H1 (cell line): Measurements from ENCODE around the gene PET100. TPM values are rescaled to one million over a fixed set of nuclear protein-coding genes. Genes with fewer than 3 reads are reported as not detected.

Experiments
- CTCF ChIA-PET: fragments of 300-600 bp; sonication (Branson Sonifier 250); formaldehyde crosslinking; loops from one replicate; lab custom pipeline; 2021; ENCODE audit not compliant: partially characterized antibody; lab: Charles Lee
- POLR2A ChIA-PET: fragments of 300-600 bp; sonication (Branson Sonifier 250); formaldehyde crosslinking; loops from one replicate; lab custom pipeline; 2021; ENCODE audit warnings: inconsistent platforms; ENCODE audit not compliant: partially characterized antibody; lab: Charles Lee
- DNase-seq, 2 experiments: peaks; one replicate each; pipeline versions ENCODE4 v3.0.0 to v3.0.0-alpha.2; 2010 to 2022; ENCODE audit warnings: low spot score in 2 of 2, low read depth in 1 of 2, mixed read lengths in 1 of 2
- FAIRE-seq: peaks from 2 replicates; lab custom pipeline; 2011; peaks lifted over from hg19 to GRCh38; lab: Jason Lieb, UNC
- H2AFZ ChIP-seq: 2 replicates; pipeline ENCODE4 v1.8.1; 2012; ENCODE audit warnings: low read length, inconsistent platforms
- H2AK5ac ChIP-seq: 2 replicates; pipeline ENCODE4 v1.6.1; 2013; ENCODE audit warnings: low read depth, low read length
- H2BK120ac ChIP-seq: replicated peaks from 2 replicates; pipeline ENCODE3; 2013; ENCODE audit warnings: low read depth, low read length, inconsistent platforms
- H2BK12ac ChIP-seq: 2 replicates; pipeline ENCODE4 v1.6.1; 2013; ENCODE audit warnings: low read depth, low read length
- H2BK15ac ChIP-seq: 2 replicates; pipeline ENCODE4 v1.6.1; 2013; ENCODE audit warnings: low read length
- H2BK20ac ChIP-seq: 2 replicates; pipeline ENCODE4 v1.6.1; 2013; ENCODE audit warnings: low read length
- H2BK5ac ChIP-seq: 2 replicates; pipeline ENCODE4 v1.6.1; 2013; ENCODE audit warnings: low read depth, low read length
- H3K14ac ChIP-seq: 2 replicates; pipeline ENCODE4 v1.6.1; 2013; ENCODE audit warnings: inconsistent platforms; ENCODE audit not compliant: insufficient read length
- H3K18ac ChIP-seq: 2 replicates; pipeline ENCODE4 v1.6.1; 2013; ENCODE audit warnings: low read length; ENCODE audit errors: extremely low read depth
- H3K23ac ChIP-seq: 2 replicates; pipeline ENCODE4 v1.6.1; 2013; ENCODE audit warnings: inconsistent platforms; ENCODE audit not compliant: insufficient read length
- H3K23me2 ChIP-seq: 2 replicates; pipeline ENCODE4 v1.6.1; 2013; ENCODE audit warnings: low read depth, low read length
- H3K27ac ChIP-seq: 2 replicates; pipeline ENCODE4 v1.6.1; 2011; ENCODE audit warnings: low read depth, low read length, inconsistent platforms
- H3K27me3 ChIP-seq, 4 experiments: replicated peaks in 1 of 4; 1 replicate in 1 of 4; 2 replicates in 3 of 4; pipeline versions ENCODE4 v1.6.1 to v1.8.1; 2011 to 2013; ENCODE audit warnings: low read length in 3 of 4, mild to moderate bottlenecking in 3 of 4, inconsistent platforms in 2 of 4, mixed read lengths in 2 of 4, moderate library complexity in 1 of 4; ENCODE audit not compliant: control insufficient read depth in 3 of 4, insufficient read depth in 3 of 4; ENCODE audit errors: extremely low read depth in 1 of 4
- H3K36me3 ChIP-seq, 4 experiments: 2 replicates each; pipeline versions ENCODE4 v1.6.1 to v1.8.1; 2011 to 2013; ENCODE audit warnings: mild to moderate bottlenecking in 4 of 4, low read length in 3 of 4, moderate library complexity in 2 of 4, control low read depth in 1 of 4, inconsistent platforms in 1 of 4; ENCODE audit not compliant: insufficient read depth in 4 of 4, control insufficient read depth in 2 of 4
- H3K4ac ChIP-seq: replicated peaks from 2 replicates; pipeline ENCODE3; 2013; ENCODE audit warnings: low read length, low read depth, mixed read lengths, inconsistent platforms; ENCODE audit not compliant: insufficient read length
- H3K4me1 ChIP-seq, 4 experiments: replicated peaks in 1 of 4; 1 replicate in 1 of 4; 2 replicates in 3 of 4; pipeline versions ENCODE4 v1.6.1 to v1.8.1; 2011 to 2013; ENCODE audit warnings: low read length in 3 of 4, inconsistent platforms in 2 of 4, mixed read lengths in 1 of 4; ENCODE audit not compliant: insufficient read depth in 4 of 4, control insufficient read depth in 3 of 4
- H3K4me2 ChIP-seq, 2 experiments: 2 replicates each; pipeline versions ENCODE4 v1.6.1 to v1.8.1; 2011 to 2013; ENCODE audit warnings: low read depth in 2 of 2, low read length in 2 of 2, control low read depth in 1 of 2, inconsistent platforms in 1 of 2, mild to moderate bottlenecking in 1 of 2; ENCODE audit not compliant: insufficient read depth in 1 of 2
- H3K4me3 ChIP-seq, 4 experiments: fragments of 200-600, 300-600 bp in 1 of 4; sonication (generic), shearing (Covaris generic), sonication (Bioruptor Twin) in 1 of 4; 2 replicates each; pipeline versions ENCODE4 v1.5.1 to v1.8.1; 2011 to 2016; ENCODE audit warnings: low read length in 4 of 4, low read depth in 3 of 4, control low read depth in 2 of 4, inconsistent platforms in 2 of 4, mild to moderate bottlenecking in 2 of 4, mixed read lengths in 1 of 4, moderate library complexity in 1 of 4; ENCODE audit not compliant: insufficient read depth in 2 of 4; ENCODE audit errors: extremely low read depth in 1 of 4
- H3K56ac ChIP-seq: replicated peaks from 2 replicates; pipeline ENCODE3; 2013; ENCODE audit warnings: low read depth, mild to moderate bottlenecking, mixed read lengths, low read length, inconsistent platforms; ENCODE audit not compliant: insufficient read length
- H3K79me1 ChIP-seq: 2 replicates; pipeline ENCODE4 v1.6.1; 2013; ENCODE audit warnings: low read depth, low read length, control low read depth
- H3K79me2 ChIP-seq, 2 experiments: 2 replicates each; pipeline versions ENCODE4 v1.6.1 to v1.8.1; 2012 to 2013; ENCODE audit warnings: low read length in 2 of 2, mild to moderate bottlenecking in 2 of 2, inconsistent platforms in 1 of 2; ENCODE audit not compliant: insufficient read depth in 2 of 2, control insufficient read depth in 1 of 2
- H3K9ac ChIP-seq, 4 experiments: replicated peaks in 1 of 4; 1 replicate in 1 of 4; 2 replicates in 3 of 4; pipeline versions ENCODE4 v1.6.1 to v1.8.1; 2011 to 2013; ENCODE audit warnings: low read depth in 3 of 4, low read length in 3 of 4, control low read depth in 2 of 4, mild to moderate bottlenecking in 2 of 4, moderate library complexity in 2 of 4, inconsistent platforms in 1 of 4; ENCODE audit errors: extremely low read depth in 1 of 4
- H3K9me3 ChIP-seq, 2 experiments: 2 replicates each; pipeline versions ENCODE4 v1.6.1 to v1.8.1; 2012 to 2013; ENCODE audit warnings: mild to moderate bottlenecking in 2 of 2, moderate library complexity in 2 of 2, control low read depth in 1 of 2, inconsistent platforms in 1 of 2, low read depth in 1 of 2, low read length in 1 of 2, mixed read lengths in 1 of 2; ENCODE audit not compliant: insufficient read depth in 2 of 2
- H4K20me1 ChIP-seq, 2 experiments: replicated peaks in 1 of 2; 2 replicates each; pipeline versions ENCODE3 to v1.8.1; 2011 to 2013; ENCODE audit warnings: inconsistent platforms in 2 of 2, low read length in 2 of 2, mild to moderate bottlenecking in 1 of 2; ENCODE audit not compliant: insufficient read depth in 2 of 2, control insufficient read depth in 1 of 2
- H4K5ac ChIP-seq: 2 replicates; pipeline ENCODE4 v1.6.1; 2013; ENCODE audit warnings: low read length, low read depth, mixed read lengths, inconsistent platforms; ENCODE audit not compliant: insufficient read length
- H4K8ac ChIP-seq: 2 replicates; pipeline ENCODE4 v1.8.0; 2013; ENCODE audit warnings: mild to moderate bottlenecking, moderate library complexity, low read length, inconsistent platforms; ENCODE audit not compliant: insufficient read depth; ENCODE audit errors: extremely low read depth
- H4K91ac ChIP-seq: replicated peaks from 2 replicates; pipeline ENCODE3; 2013; ENCODE audit warnings: low read length, mixed read lengths, inconsistent platforms; ENCODE audit not compliant: insufficient read length
- HDAC6 ChIP-seq: IDR thresholded peaks from one replicate; pipeline ENCODE4 v1.7.1; 2012; ENCODE audit warnings: low read depth, mild to moderate bottlenecking, inconsistent platforms, low read length, moderate library complexity
- SIRT6 ChIP-seq: IDR thresholded peaks from one replicate; pipeline ENCODE4 v1.7.1; 2012; ENCODE audit warnings: low read length, inconsistent platforms
- WGBS, 2 experiments: shearing (Covaris generic) in 1 of 2; methylation state at CpG; one replicate each; pipeline versions ENCODE4 v1.1.6 to v1.1.7; 2013 to 2015; ENCODE audit warnings: low lambda C conversion rate in 2 of 2, mixed read lengths in 2 of 2, inconsistent platforms in 1 of 2, low coverage in 1 of 2, missing lambda C conversion rate in 1 of 2; ENCODE audit not compliant: insufficient replicate concordance in 2 of 2, insufficient coverage in 1 of 2, insufficient read length in 1 of 2; ENCODE audit errors: extremely low coverage in 1 of 2, missing lambda C conversion rate in 1 of 2; 5-methylcytosine and 5-hydroxymethylcytosine counted together
- polyA plus RNA-seq, 7 experiments: library from polyadenylated mRNA; depleted of rRNA in 3 of 7; stranded (reverse) in 5 of 7; unstranded in 2 of 7; fragments of >200 nt in 5 of 7; fragments of 200-250 nt in 2 of 7; gene quantifications; 1 replicate in 5 of 7; 2 replicates in 1 of 7; 4 replicates in 1 of 7; pipeline versions ENCODE4 v1.2.1 to v1.2.3, GENCODE V29; 2011 to 2013; ENCODE audit warnings: missing spikeins in 2 of 7, mixed read lengths in 2 of 7
- total RNA-seq: library from RNA; stranded (reverse); fragmentation: NEBNext Ultra II Directional; extraction: Animal tissue kit (Norgen Biotek cat#: 25700); gene quantifications from 2 replicates; pipeline ENCODE4 v1.2.1, GENCODE V29; 2021

Gene PET100
- total and polyA plus RNA-seq, 2 of the 8 experiments (the other 6 are each of a cell fraction or from before 2014, with no cell fraction given): 80.8 to 105 TPM

DNA sequence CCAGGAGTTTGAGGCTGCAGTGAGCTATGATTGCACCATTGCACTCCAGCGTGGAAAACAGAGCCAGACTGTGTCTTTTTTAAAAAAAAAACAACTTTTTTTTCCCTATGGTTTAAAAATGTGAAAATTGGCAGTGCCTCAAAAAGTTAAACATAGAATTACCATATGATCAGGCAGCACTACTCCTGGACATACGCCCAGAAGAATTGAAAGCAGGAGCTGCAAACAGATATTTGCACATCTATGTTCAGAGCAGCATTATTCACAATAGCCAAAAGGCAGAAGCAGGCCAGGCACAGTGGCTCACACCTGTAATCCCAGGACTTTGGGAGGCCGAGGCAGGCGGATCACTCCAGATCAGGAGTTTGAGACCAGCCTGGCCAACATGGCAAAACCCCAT lies 35.5 kb downstream of the PET100 start:
- no peak overlapping the region for H2AK5ac ChIP-seq
- no peak for DNase-seq
- H3K36me3 ChIP-seq: no peaks in the 10 kb centered on the region
- H4K5ac ChIP-seq: no peak overlapping the region
- H2BK120ac ChIP-seq: no peak overlapping the region
- H3K9me3 ChIP-seq: no peaks in the 10 kb centered on the region
- H3K4me2 ChIP-seq: no peak overlapping the region
- no peak overlapping the region for H3K4ac ChIP-seq
- H2BK12ac ChIP-seq: no peak overlapping the region
- TF ChIP-seq SIRT6 (no peak), HDAC6 (no peak)
- TF ChIP-seq, all 59 proteins: peak for 0
- Histone ChIP-seq H4K91ac (no peak overlapping the region), H3K23ac (no peak overlapping the region), H3K4me3 (no peak overlapping the region), H4K8ac (no peak overlapping the region), H3K18ac (no peak overlapping the region), H3K4me1 (peaks cover 0 to 3% (median 1%) of the 10 kb centered on the region in 4 experiments; a peak in 1 of 7 replicates), H2BK5ac (no peak overlapping the region), H3K14ac (no peak overlapping the region), H2BK15ac (no peak overlapping the region), H3K9ac (no peak overlapping the region), H3K56ac (no peak overlapping the region), H3K27ac (no peak overlapping the region), H3K23me2 (no peaks in the 10 kb centered on the region; the same call in 1 of the 2 replicates), H4K20me1 (no peaks in the 10 kb centered on the region), H2AFZ (no peak overlapping the region), H3K79me2 (no peaks in the 10 kb centered on the region), H3K79me1 (no peaks in the 10 kb centered on the region), H3K27me3 (peaks cover 0 to 12% (median 8%) of the 10 kb centered on the region in 4 experiments; a peak in 4 of 7 replicates), H2BK20ac (no peak overlapping the region)
- CTCF ChIA-PET: interaction anchor here (1.3 to 2.4 kb wide), 3 partner anchors 13 to 24 kb away, joined by 4 to 10 read pairs (median 5); partner anchors contain the start of gene TRAPPC5
- 83% methylated on average over 4 of the region's 4 CpGs; no CpG with 5 or more reads in 1 of the 2 experiments for WGBS, 2 experiments
- POLR2A ChIA-PET: no interaction called here
- FAIRE-seq: no peak
